Measurements from ENCODE around the gene EN2.

EN2 gene

GRCh38 chr7:155451840-155452239 lies 6.1 kb upstream of the EN2 start:
- DNase-seq, result no peak

- no peak for DNase-seq
Measured at GRCh38 chr7:155452505-155453295, 5.2 kb upstream of the EN2 start.

- no peak for DNase-seq
Measured at GRCh38 chr7:155453296-155454182, 4.4 kb upstream of the EN2 start.

- DNase-seq, result no peak
Measured at GRCh38 chr7:155454183-155455112, 3.5 kb upstream of the EN2 start.

- no peak for DNase-seq
Measured at GRCh38 chr7:155455132-155455693, 2.7 kb upstream of the EN2 start.

GRCh38 chr7:155455776-155456737 lies 1.9 kb upstream of the EN2 start:
- DNase-seq, result no peak

- no peak for DNase-seq
Measured at GRCh38 chr7:155456738-155457543, 988 bp upstream of the EN2 start.

- no peak for DNase-seq
Measured at GRCh38 chr7:155457544-155458110, 302 bp upstream of the EN2 start.

- no peak for DNase-seq
Measured at GRCh38 chr7:155458878-155459699, 1.2 kb downstream of the EN2 start.

GRCh38 chr7:155459700-155460461 lies 2.0 kb downstream of the EN2 start:
- DNase-seq, result no peak

- DNase-seq, result no peak
Measured at GRCh38 chr7:155460926-155461613, 3.1 kb downstream of the EN2 start.

GRCh38 chr7:155461631-155462030 lies 3.7 kb downstream of the EN2 start:
- no peak for DNase-seq

GRCh38 chr7:155462163-155462735 lies 4.3 kb downstream of the EN2 start:
- DNase-seq, result no peak

GRCh38 chr7:155463114-155463811 lies 5.3 kb downstream of the EN2 start:
- no peak for DNase-seq

GRCh38 chr7:155464183-155464582 lies 6.3 kb downstream of the EN2 start:
- DNase-seq, result no peak

GRCh38 chr7:155464948-155465739 lies 7.2 kb downstream of the EN2 start:
- DNase-seq, result no peak

Data from OCI-M1 (cell line).